C4-2B (cell line): ENCODE results near the gene SOX6.
"Not testable (repeated sequence)": the region's sequence is repeated elsewhere in the genome, so short reads cannot be mapped to it uniquely, and the experiment has no call there.

Experiments
- H3K27ac ChIP-seq: fragments of 450-650 bp; 2 replicates; pipeline ENCODE4 v1.5.1; 2017
- ZFX ChIP-seq: fragments of 450-650 bp; IDR thresholded peaks from 2 replicates; pipeline ENCODE4 v1.6.1; 2017
- TF ChIP-seq, protein P1 (sequence below): fragments of 450-650 bp; conservative IDR thresholded peaks from 2 replicates; pipeline ENCODE4 v1.5.1; 2017; ENCODE audit warnings: mild to moderate bottlenecking

The SOX6 gene

DNA sequence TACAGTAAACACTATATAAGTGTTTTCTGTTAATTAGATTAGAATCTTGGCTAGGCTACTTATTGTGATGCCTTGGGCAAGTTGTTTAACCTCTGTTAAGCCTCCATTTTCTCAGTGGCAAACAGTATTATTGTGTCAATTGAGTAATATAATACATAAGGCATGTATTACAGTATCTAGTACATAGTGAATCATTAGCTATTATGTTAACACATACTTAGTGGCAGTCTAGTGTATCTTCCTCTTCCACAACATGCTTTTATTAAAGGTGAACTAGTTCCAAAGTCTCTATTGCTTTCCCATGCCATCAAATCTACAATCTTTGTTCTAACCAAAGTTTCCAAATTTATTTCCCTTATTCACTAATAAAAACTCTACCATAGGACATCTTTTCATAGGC lies 200.9 kb downstream of the SOX6 start:
- no peak for TF ChIP-seq ZFX
- TF ChIP-seq, protein P1, sequence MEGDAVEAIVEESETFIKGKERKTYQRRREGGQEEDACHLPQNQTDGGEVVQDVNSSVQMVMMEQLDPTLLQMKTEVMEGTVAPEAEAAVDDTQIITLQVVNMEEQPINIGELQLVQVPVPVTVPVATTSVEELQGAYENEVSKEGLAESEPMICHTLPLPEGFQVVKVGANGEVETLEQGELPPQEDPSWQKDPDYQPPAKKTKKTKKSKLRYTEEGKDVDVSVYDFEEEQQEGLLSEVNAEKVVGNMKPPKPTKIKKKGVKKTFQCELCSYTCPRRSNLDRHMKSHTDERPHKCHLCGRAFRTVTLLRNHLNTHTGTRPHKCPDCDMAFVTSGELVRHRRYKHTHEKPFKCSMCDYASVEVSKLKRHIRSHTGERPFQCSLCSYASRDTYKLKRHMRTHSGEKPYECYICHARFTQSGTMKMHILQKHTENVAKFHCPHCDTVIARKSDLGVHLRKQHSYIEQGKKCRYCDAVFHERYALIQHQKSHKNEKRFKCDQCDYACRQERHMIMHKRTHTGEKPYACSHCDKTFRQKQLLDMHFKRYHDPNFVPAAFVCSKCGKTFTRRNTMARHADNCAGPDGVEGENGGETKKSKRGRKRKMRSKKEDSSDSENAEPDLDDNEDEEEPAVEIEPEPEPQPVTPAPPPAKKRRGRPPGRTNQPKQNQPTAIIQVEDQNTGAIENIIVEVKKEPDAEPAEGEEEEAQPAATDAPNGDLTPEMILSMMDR = no peak
- H3K27ac ChIP-seq = no peak overlapping the region

GRCh38 chr11:16154715-16155396 lies 201.5 kb downstream of the SOX6 start:
- H3K27ac ChIP-seq = no peak overlapping the region

GRCh38 chr11:16153951-16154350 lies 202.4 kb downstream of the SOX6 start:
- H3K27ac ChIP-seq = no peak overlapping the region
- no peak for TF ChIP-seq ZFX
- TF ChIP-seq, protein P1 = no peak

More at GRCh38 chr11:16154715-16155396, 201.5 kb downstream of the SOX6 start:
- TF ChIP-seq, protein P1 = no peak
- no peak for TF ChIP-seq ZFX

DNA sequence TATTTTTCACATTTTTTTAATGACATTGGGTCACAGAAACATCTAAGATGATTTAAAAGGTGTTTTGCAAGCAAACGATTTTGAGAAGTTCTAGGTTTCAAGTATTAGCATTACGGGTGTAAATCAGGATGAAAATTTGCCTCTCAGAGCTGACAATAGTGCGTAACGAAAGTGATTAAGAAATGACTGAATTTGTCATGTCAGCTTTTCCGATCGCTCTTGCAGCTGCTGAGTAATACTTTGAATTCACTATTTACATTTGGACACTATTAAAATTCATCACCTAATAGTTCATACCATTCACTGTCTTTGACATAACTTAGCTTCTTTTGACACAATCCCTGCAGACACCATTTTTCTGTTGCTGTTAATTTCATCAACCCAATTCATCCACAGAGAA lies 205.2 kb downstream of the SOX6 start:
- no peak overlapping the region for H3K27ac ChIP-seq
- TF ChIP-seq, protein P1 = no peak
- no peak for TF ChIP-seq ZFX

DNA sequence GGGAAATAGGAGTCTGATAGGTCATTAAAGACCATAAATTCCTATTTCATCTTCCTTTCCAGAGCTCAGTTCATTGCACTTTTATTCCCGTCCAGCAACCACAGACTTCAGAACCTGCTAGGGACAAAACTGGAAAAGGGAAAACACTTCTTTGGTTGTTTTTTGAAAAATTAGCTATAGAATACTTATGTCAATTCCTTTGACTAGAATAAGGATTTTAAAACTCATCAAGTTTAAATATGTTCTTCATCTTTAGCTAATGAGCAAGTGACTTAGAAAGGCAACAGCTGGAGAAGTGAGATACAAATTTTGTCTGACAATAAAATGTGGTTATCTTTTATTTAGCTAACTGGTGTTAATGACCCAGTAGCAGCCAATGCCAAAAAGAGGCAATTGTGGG lies 206.9 kb downstream of the SOX6 start:
- H3K27ac ChIP-seq = no peak overlapping the region
- no peak for TF ChIP-seq ZFX
- TF ChIP-seq, protein P1 = no peak

- no peak overlapping the region for H3K27ac ChIP-seq
- TF ChIP-seq ZFX = no peak
- TF ChIP-seq, protein P1 = no peak
These were observed 207.9 kb downstream of the SOX6 start for GRCh38 chr11:16148301-16148931.

GRCh38 chr11:16146980-16147379 lies 209.4 kb downstream of the SOX6 start:
- H3K27ac ChIP-seq = not testable (repeated sequence)

DNA sequence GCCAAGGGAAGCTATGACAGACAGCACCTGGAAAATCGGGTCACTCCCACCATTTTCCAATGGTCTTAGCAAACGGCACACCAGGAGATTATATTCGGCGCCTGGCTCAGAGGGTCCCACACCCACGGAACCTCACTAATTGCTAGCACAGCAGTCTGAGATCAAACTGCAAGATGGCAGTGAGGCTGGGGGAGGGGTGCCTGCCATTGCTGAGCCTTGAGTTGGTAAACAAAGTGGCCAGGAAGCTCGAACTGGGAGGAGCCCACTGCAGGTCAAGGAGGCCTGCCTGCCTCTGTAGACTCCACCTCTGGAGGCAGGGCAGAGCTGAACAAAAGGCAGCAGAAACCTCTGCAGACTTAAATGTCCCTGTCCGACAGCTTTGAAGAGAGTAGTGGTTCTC lies 214.7 kb downstream of the SOX6 start:
- H3K27ac ChIP-seq = not testable (repeated sequence)

DNA sequence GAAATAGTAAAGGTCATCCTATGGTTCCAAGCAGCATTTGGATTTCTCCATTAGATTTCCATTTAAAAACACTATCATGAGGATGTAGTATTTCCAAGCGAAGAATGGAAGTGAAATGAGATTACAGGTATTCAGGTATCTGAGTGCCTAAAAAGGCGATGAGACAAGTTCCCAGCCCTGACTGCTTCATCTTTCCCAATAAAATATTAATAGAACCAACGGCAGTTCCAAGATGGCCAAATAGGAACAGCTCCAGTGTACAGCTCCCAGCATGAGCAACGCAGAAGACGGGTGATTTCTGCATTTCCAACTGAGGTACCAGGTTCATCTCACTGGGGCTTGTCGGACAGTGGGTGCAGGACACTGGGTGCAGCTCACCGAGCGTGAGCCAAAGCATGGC lies 215.2 kb downstream of the SOX6 start:
- H3K27ac ChIP-seq = not testable (repeated sequence)
